Measurements from ENCODE around the gene ANXA5.
"Not testable (repeated sequence)": the region's sequence is repeated elsewhere in the genome, so short reads cannot be mapped to it uniquely, and the experiment has no call there.

The ANXA5 gene

DNA sequence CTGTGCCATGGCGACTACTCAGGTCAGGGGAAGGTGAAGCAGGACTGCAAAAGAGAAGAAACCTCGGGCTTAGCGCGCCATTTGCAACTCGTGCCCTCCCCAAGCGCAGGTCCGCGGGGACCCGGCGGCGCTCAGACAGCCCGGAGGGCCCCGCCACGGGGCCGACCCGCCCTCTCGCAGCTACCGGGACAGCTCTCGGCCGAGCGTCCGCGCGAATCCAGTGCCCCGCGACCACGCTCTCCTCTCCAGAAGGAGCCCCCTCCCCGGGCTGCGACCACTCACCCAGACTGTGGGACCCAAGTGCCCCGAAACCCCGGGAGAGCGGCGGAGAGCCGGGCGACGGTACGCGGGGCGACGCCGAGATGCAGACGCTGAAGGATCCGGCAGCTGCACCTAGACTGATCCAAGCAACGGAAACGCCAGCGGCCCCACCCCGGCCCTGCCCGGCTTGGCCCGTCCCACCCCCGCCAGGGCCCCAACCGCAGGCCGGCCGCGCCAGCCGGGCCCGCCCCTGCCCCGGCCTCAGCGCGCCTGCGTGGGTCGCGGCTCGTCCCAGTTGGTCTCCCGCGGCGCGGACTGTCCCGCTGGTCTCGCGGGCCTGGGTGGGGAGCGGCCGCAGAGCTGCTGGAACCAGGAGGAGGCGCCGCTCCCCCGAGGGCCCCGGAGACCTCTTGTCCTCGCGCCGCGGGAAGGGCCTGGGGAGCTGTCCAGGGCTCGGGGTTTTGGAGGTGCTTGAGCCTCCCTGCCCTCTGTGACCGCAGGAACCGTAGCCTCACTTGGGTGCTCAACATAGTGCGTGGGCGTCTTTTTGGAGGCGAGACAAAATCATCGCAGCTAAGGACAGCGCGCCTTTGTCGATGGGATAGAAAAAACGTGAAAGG, at the start of gene ANXA5:
TSS of gene ANXA5 (minus strand) at position 400 of the 881 bp plus-strand sequence. CDS start at position 9, 391 bp downstream.
- peak; percentile 72 for DNase-seq

- DNase-seq: no peak
Measured at GRCh38 chr4:121742794-121743193, 46.0 kb upstream of the ANXA5 start.

GRCh38 chr4:121741751-121742150, 45.0 kb upstream of the ANXA5 start:
- no peak for DNase-seq

DNA sequence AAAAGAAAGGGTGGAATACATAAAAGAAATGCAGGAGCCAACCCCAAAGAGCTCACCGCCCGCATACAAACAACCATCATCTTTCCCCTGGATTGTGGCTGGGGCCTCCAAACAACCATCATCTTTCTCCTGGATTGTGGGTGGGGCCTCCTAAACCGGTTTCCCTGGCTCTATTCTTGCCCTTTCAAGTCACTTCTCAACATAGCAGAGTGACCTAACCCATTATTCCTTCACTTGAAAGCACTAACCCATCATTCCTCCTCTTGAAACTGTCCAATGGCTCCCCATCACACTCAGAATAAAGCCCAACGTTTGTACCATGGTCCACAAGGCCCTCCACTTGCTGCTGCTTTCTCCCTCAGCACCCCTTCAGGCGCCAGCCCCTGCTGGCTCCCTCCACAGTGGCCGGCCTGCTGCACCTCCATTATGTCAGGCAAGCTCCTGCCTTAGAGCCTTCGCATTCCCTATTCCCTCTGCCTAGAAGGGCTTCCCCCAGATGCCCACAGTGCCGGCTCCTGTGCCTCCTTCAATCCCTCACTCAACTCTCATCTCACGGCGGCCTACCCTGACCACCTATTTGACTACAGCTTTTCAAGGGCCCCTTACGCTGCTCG, 44.1 kb upstream of the ANXA5 start:
- no peak for DNase-seq

- no peak for DNase-seq
Measured at GRCh38 chr4:121739575-121739974, 42.8 kb upstream of the ANXA5 start.

- no peak for DNase-seq
Measured at GRCh38 chr4:121738780-121739535, 42.2 kb upstream of the ANXA5 start.

DNA sequence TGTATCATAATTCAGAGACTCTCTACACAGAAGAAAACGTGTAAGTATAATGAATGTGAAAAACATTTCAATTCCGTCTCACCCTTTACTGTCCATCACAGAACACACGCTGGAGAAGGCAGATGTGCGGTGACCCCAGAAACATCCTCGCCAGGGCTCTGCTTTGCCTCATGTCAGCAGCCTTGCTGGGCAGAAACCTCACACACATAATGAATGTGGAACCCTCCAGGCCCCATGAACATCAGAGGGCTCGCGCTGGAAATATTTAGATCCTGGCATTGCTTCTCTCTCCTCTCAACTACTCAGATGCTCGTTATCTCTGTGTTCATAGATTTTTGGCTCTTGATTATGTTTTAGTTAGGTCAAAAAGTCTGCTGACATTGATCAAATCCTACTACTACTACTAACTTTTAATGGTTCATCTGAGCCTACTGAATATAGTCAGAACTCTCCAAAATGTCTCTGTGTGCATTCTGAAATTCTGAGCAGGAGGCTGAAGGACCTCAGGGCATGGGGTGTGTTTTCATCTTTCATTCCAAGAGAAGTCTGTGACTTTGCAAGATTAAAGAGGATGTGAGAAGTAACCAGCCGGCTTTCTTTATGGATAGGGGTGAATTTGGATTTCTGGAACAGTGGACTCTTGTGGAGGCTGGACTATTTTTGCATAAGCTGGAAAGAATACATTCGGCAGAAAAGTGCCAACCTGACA, 41.2 kb upstream of the ANXA5 start:
- DNase-seq: no peak

DNA sequence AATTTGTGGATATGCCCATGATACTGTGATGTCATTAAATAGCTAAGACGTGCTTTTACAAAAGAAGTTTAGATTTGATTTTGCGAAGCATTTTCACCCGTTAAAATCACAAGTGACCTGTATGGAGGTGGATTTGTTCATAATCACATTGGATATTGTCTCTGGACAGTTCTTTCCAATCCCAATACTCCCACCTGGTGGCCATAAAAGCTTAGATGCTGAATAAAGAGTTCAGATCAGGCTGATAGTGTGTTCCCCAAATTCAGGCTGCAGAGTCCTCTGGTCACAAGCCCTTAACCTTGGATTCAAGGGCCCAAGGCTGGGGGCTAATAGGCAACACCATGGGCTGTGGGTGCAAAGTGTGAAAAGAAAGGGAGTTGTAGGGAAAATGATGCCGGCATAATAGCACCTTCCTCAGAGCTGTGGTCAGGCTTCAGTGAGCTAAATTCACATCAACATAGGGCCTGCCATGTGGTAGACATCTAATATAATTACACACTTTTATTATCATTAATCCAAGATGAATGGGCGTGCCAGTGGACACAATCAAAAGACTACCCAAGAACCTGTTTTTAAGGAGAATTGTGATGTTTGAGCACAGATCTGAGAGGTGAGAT, 40.1 kb upstream of the ANXA5 start:
- no peak for DNase-seq

DNA sequence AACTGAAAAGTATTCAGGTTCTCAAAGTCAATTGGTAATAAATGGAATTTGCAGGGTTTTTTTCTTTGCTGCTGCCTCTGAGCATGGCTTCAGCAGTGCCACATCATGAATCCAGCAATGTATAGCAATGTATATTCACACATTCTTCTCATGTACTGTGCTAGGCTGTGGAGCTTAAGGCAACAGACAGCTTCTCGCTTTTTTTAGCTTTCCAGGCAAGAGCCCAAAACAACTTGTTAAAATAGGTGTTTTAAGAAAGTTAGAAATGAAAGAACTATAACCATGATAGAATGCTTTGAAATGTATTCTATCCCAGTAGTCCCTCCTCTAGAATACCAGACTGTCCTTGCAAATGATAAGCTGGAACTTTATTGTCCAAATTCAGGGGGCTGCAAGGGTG, 37.8 kb upstream of the ANXA5 start:
- DNase-seq: no peak

GRCh38 chr4:121733942-121734341, 37.2 kb upstream of the ANXA5 start:
- DNase-seq: no peak

DNA sequence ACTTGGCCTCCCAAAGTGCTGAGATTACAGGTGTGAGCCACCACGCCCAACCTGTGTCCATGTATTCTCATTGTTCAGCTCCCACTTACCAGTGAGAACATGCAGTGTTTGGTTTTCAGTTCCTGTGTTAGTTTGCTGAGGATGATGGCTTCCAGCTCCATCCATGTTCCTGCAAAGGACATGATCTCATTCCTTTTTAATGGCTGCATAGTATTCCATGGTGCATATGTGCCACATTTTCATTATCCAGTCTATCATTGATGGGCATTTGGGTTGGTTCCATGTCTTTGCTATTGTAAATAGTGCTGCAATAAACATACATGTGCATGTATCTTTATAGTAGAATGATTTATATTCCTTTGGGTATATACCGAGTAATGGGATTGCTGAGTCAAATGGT, 33.0 kb upstream of the ANXA5 start:
- not testable (repeated sequence) for DNase-seq

GRCh38 chr4:121728798-121729226, 32.0 kb upstream of the ANXA5 start:
- no peak for DNase-seq

DNA sequence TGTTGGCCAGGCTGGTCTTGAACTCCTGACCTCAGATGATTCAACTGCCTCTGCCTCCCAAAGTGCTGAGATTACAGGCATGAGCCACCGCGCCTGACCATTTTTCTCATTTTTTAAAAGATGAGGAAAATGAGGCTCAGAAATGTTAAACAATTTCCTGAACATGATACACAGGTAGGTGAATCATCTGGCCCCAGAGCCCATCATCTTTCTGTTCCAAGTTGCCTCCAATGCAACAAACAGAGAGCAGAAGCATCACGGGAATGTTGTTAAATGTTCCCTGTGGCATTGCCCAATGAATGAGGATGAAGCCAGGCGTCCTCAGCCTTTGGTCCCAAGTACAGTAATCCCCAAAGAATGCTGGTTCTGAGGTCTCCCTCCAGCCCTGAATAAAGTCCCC, 31.3 kb upstream of the ANXA5 start:
- DNase-seq: no peak

DNA sequence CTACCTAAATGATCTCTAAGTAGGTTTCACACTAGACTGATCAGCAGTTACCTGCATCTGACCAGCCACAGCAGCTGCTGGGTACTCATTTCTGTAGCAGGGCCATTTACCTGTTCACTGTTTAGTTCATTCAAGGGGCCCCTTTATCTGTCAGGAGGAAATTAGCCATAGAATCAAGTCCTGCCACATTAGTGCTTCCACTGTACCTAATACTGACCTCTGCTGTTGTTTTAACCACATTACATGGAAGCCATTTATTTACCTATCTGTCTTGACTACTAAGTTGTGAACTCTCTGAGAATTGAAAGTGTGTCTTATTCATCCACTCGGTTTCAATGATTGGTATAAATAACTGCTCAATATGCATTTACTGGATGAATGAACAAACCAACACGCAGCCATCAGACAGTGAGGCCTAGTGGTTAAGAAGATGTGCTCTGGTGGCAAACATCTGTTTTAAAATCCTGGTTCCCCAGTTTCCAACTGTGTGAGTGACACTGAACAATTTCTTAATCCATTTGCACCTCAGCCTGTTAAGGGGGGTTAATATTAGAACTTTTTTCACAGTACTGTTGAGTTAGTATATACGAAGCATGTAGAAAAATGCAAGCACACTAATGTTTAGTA, 30.0 kb upstream of the ANXA5 start:
- no peak for DNase-seq

DNA sequence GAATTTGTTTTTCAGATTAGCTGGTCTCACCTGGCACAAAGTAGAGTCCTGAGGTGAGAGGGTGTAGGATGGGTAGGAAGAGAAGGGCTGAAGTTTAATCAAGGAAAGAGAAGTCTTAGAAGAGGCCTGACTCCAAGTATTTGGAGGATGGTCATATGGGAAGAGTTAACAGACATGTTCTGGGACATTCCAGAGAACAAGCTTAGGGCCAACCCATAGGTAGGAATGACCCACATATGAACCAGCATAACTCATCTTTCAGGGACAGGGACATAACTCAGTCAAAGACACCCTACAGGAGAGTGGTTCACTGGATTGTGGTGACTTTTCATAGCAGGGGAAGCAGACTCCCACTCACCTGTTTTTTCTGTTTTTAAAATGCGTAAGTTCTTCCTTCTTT, 27.9 kb upstream of the ANXA5 start:
- DNase-seq: no peak

- DNase-seq: no peak
Measured at GRCh38 chr4:121721700-121722099, 24.9 kb upstream of the ANXA5 start.

GRCh38 chr4:121720109-121720508, 23.3 kb upstream of the ANXA5 start:
- no peak for DNase-seq

- no peak for DNase-seq
Measured at GRCh38 chr4:121717680-121718237, 21.0 kb upstream of the ANXA5 start.

DNA sequence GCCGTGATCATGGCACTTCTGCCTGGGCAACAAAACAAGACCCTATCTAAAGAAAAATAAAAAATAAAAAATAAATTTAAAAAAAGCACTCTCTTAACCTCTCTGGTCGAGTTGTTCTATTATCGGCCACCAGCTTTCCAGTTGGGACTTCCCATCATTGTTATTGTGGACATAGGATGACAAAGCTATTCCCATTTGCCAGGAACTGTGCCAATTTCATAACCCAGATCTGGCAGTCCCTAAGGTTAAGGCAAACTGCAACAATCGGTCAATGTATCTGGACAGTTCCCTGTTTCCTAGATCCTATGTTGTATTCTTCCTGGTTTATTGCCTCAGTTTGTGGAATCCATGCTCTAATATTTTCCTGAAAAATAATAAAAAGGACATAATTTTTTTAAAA, 17.8 kb upstream of the ANXA5 start:
- DNase-seq: no peak

- no peak for DNase-seq
Measured at GRCh38 chr4:121712783-121713182, 16.0 kb upstream of the ANXA5 start.

DNA sequence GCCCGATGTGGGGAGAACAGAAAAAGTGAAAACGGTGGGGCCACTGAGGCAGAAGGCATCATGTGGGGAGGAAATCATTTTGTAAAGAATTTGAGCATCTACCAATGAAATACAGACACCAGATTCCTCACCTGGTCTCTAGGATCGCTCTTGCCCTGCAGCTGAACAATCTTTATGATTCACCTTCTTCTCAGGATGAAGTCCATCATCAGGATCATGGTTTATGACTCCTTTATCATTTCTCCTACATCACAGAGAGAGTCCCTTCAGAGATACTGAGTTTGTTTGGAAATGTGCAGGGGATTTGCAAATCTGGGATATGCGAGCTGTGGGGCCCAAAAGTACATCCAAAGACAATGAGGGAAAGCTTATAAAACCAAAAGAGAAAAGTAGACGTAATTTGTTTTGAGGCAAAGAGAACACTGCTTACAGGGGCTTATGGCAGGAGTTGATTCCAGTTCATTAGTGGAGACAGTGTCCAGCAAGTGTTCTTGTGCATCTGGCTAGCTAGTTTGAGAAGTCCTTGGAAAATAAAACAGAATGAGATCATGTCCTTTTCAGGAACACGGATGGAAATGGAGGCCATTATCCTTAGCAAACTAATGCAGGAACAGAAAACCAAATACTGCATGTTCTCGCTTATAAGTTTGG, 15.3 kb upstream of the ANXA5 start:
- no peak for DNase-seq
